PC-9 (cell line): ENCODE results near the gene POMGNT1. TPM values are rescaled to one million over a fixed set of nuclear protein-coding genes. Genes with fewer than 3 reads are reported as not detected.

Experiments used
- BruUV-seq: library from RNA; stranded (reverse); fragments of 400-500 nt; replicated peaks from 2 replicates; lab custom pipeline; 2021; lab: Mats Ljungman, UMichigan
- CTCF ChIA-PET: fragments of 300-600 bp; sonication (Branson Sonifier 250); formaldehyde crosslinking; loops from one replicate; lab custom pipeline; 2022; ENCODE audit warnings: antibody characterized with exemption; lab: Charles Lee
- POLR2A ChIA-PET: fragments of 300-600 bp; sonication (Branson Sonifier 250); formaldehyde crosslinking; loops from one replicate; lab custom pipeline; 2022; ENCODE audit warnings: antibody characterized with exemption; ENCODE audit not compliant: unreplicated experiment; lab: Charles Lee
- DNase-seq, 2 experiments: peaks; one replicate each; pipeline versions ENCODE4 v3.0.0 to v3.0.0-alpha.2; 2015 to 2022; ENCODE audit warnings: mixed read lengths in 1 of 2
- H2AFZ ChIP-seq: fragments of 200-600 bp; sonication (generic); 2 replicates; pipeline ENCODE4 v1.8.1; 2017; ENCODE audit warnings: antibody characterized with exemption
- H3F3A ChIP-seq: fragments of 200-600 bp; sonication (generic); 2 replicates; pipeline ENCODE4 v1.8.1; 2017; ENCODE audit warnings: antibody characterized with exemption, mild to moderate bottlenecking, low read depth; ENCODE audit not compliant: insufficient read depth
- H3K27ac ChIP-seq: fragments of 200-600 bp; sonication (generic); 2 replicates; pipeline ENCODE4 v1.6.1; 2016; ENCODE audit warnings: mixed run types
- H3K27me3 ChIP-seq: fragments of 200-600 bp; sonication (generic); 2 replicates; pipeline ENCODE4 v1.6.1; 2016; ENCODE audit warnings: low read depth, mixed run types; ENCODE audit not compliant: insufficient read depth
- H3K36me3 ChIP-seq: fragments of 200-600 bp; sonication (generic); 2 replicates; pipeline ENCODE4 v1.6.1; 2016; ENCODE audit warnings: low read depth, mixed run types
- H3K4me1 ChIP-seq: fragments of 200-600 bp; sonication (generic); replicated peaks from 2 replicates; pipeline ENCODE4 v1.6.1; 2016; ENCODE audit warnings: mixed run types; ENCODE audit not compliant: insufficient read depth
- H3K4me2 ChIP-seq: fragments of 200-600 bp; sonication (generic); 2 replicates; pipeline ENCODE4 v1.6.1; 2017; ENCODE audit warnings: mixed run types
- H3K4me3 ChIP-seq: fragments of 200-600 bp; sonication (generic); 2 replicates; pipeline ENCODE4 v1.6.1; 2016; ENCODE audit warnings: mixed run types
- H3K79me2 ChIP-seq: fragments of 200-600 bp; sonication (generic); 2 replicates; pipeline ENCODE4 v1.6.1; 2017; ENCODE audit warnings: low read depth, mixed run types
- H3K9me2 ChIP-seq: fragments of 200-600 bp; sonication (generic); 2 replicates; pipeline ENCODE4 v1.8.1; 2017; ENCODE audit warnings: mild to moderate bottlenecking; ENCODE audit not compliant: insufficient read depth
- H3K9me3 ChIP-seq: fragments of 200-600 bp; sonication (generic); 2 replicates; pipeline ENCODE4 v1.8.1; 2016; ENCODE audit warnings: low read depth; ENCODE audit not compliant: insufficient read depth
- H4K20me1 ChIP-seq: fragments of 200-600 bp; sonication (generic); 2 replicates; pipeline ENCODE4 v1.8.1; 2017; ENCODE audit not compliant: insufficient read depth
- CTCF ChIP-seq: fragments of 200-600 bp; sonication (generic); conservative IDR thresholded peaks from 2 replicates; pipeline ENCODE4 v1.6.1; 2017; ENCODE audit warnings: mixed run types, antibody characterized with exemption, mild to moderate bottlenecking, moderate library complexity
- EZH2 ChIP-seq: fragments of 200-600 bp; sonication (generic); IDR thresholded peaks from 2 replicates; pipeline ENCODE4 v1.8.0; 2017; ENCODE audit warnings: antibody characterized with exemption, low read depth
- intact Hi-C: fragments of 100-400 bp; cut with micrococcal nuclease; formaldehyde crosslinking; loops from one replicate; pipeline ENCODE4 v1.10.0; 2022; ENCODE audit not compliant: unreplicated experiment
- total RNA-seq: library from RNA; stranded (reverse); gene quantifications from 2 replicates; pipeline ENCODE4 v1.2.3, GENCODE V29; 2021

Gene POMGNT1
- total RNA-seq, 1 experiment from 2014 or later: 82.6 TPM

DNA sequence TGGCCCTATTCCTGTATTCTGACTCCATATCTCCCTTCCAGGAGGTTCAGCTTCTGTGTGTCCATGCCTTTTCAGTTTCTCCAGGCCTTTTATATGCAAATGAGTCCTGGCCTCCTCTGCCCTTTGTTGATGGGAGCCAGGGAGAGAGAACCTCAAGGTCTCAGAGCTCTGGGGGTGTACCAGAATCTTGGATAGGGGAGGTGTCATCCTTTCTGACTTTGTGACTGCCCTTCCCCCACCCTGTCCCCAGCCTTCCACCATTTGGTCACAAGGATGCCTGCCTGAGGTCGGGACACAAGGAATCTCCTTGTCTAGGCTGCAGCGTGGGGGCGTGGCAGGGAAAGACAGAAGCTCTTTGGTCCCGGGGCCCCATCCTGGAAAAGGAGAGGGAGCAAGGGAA, 23.5 kb upstream of the POMGNT1 start:
- no peaks in the 10 kb centered on the region for H3K36me3 ChIP-seq
- intact Hi-C loops: loop anchor here (10.0 kb wide), 2 partner anchors 727 to 1207 kb away; partner anchors contain the start of genes HECTD3, TESK2 and UROD
- no peak overlapping the region for H3K4me3 ChIP-seq
- H2AFZ ChIP-seq: no peak overlapping the region
- no peak overlapping the region for H3K27ac ChIP-seq
- no peaks in the 10 kb centered on the region for H4K20me1 ChIP-seq
- ChIA-PET CTCF (interaction anchor here (0.6 to 0.9 kb wide), 3 partner anchors 22 to 41 kb away, joined by 3 read pairs; no protein-coding TSS in a partner anchor), POLR2A (no interaction called here)
- BruUV-seq: no TSS peak
- no peaks in the 10 kb centered on the region for H3K9me2 ChIP-seq
- peaks cover 5% of the 10 kb centered on the region for H3K4me1 ChIP-seq
- peaks cover 6% of the 10 kb centered on the region; the same call in 1 of the 2 replicates for H3F3A ChIP-seq
- no peaks in the 10 kb centered on the region for H3K27me3 ChIP-seq
- no peak overlapping the region for H3K4me2 ChIP-seq
- no peaks in the 10 kb centered on the region for H3K9me3 ChIP-seq
- no peak for DNase-seq
- TF ChIP-seq EZH2 (no peak), CTCF (no peak)
- H3K79me2 ChIP-seq: no peaks in the 10 kb centered on the region

DNA sequence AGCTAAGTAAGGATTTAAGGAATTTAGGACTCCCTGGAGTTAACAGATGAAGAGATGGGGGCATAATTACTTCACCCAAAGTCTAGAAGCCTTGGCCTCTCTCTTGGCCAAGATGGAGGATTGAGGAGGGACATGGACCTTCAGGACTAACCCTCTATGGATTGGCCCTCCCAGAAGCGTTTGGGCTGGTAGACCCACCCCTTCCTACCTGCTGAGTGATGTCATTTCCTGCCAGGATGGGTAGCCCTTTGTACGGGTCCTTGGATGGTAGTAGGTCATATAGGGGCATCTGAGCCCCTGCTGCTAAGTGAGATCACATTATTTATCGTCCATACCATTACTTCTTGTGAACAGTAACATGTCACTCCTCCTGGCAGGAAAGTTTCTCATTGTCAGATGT, 22.6 kb upstream of the POMGNT1 start:
- BruUV-seq: no TSS peak
- no peak overlapping the region for H3K4me2 ChIP-seq
- H3F3A ChIP-seq: peaks cover 6% of the 10 kb centered on the region; the same call in 1 of the 2 replicates
- H3K4me3 ChIP-seq: no peak overlapping the region
- no peak for TF ChIP-seq EZH2
- no peak for TF ChIP-seq CTCF
- H3K27me3 ChIP-seq: no peaks in the 10 kb centered on the region
- H3K9me3 ChIP-seq: no peaks in the 10 kb centered on the region
- H3K79me2 ChIP-seq: no peaks in the 10 kb centered on the region
- no peak overlapping the region for H2AFZ ChIP-seq
- H3K9me2 ChIP-seq: no peaks in the 10 kb centered on the region
- intact Hi-C loops: loop anchor here (10.0 kb wide), 2 partner anchors 726 to 1206 kb away; partner anchors contain the start of genes HECTD3, TESK2 and UROD
- H4K20me1 ChIP-seq: no peaks in the 10 kb centered on the region
- no peak overlapping the region for H3K27ac ChIP-seq
- ChIA-PET CTCF (interaction anchor here (0.7 to 1.2 kb wide), 2 partner anchors 21 to 26 kb away, joined by 3 read pairs; partner anchors contain the start of gene RAD54L), POLR2A (no interaction called here)
- DNase-seq: no peak
- H3K36me3 ChIP-seq: no peaks in the 10 kb centered on the region
- H3K4me1 ChIP-seq: peaks cover 5% of the 10 kb centered on the region

- peaks cover 5% of the 10 kb centered on the region for H3K4me1 ChIP-seq
- POLR2A ChIA-PET: interaction anchor here (0.6 kb wide), 2 partner anchors 27 to 64 kb away, joined by 5 to 6 read pairs; no protein-coding TSS in a partner anchor
- DNase-seq: no peak
- CTCF ChIA-PET: interaction anchor here (0.7 to 1.2 kb wide), 3 partner anchors 10 to 67 kb away, joined by 3 to 7 read pairs (median 3); partner anchors contain the start of gene RAD54L
- BruUV-seq: no TSS peak
- no peaks in the 10 kb centered on the region for H3K36me3 ChIP-seq
- no peaks in the 10 kb centered on the region for H4K20me1 ChIP-seq
- peaks cover 6% of the 10 kb centered on the region; the same call in 1 of the 2 replicates for H3F3A ChIP-seq
- no peak for TF ChIP-seq CTCF
- TF ChIP-seq EZH2: no peak
- H3K9me3 ChIP-seq: no peaks in the 10 kb centered on the region
- no peak overlapping the region for H3K27ac ChIP-seq
- H2AFZ ChIP-seq: no peak overlapping the region
- intact Hi-C loops: loop anchor here (10.0 kb wide), 2 partner anchors 725 to 1205 kb away; partner anchors contain the start of genes HECTD3, TESK2 and UROD
- H3K4me3 ChIP-seq: no peak overlapping the region
- no peaks in the 10 kb centered on the region for H3K27me3 ChIP-seq
- no peak overlapping the region for H3K4me2 ChIP-seq
- no peaks in the 10 kb centered on the region for H3K79me2 ChIP-seq
- no peaks in the 10 kb centered on the region for H3K9me2 ChIP-seq
Observed at GRCh38 chr1:46219551-46220520, 21.6 kb upstream of the POMGNT1 start.
